ENCODE measurements around the gene C1orf50. TPM values are rescaled to one million over a fixed set of nuclear protein-coding genes. Genes with fewer than 3 reads are reported as not detected.
"Not testable (repeated sequence)": the region's sequence is repeated elsewhere in the genome, so short reads cannot be mapped to it uniquely, and the experiment has no call there.

The C1orf50 gene
- total and polyA plus RNA-seq, 10 donors = 1.5 to 9.8 (median 4.5) TPM

DNA sequence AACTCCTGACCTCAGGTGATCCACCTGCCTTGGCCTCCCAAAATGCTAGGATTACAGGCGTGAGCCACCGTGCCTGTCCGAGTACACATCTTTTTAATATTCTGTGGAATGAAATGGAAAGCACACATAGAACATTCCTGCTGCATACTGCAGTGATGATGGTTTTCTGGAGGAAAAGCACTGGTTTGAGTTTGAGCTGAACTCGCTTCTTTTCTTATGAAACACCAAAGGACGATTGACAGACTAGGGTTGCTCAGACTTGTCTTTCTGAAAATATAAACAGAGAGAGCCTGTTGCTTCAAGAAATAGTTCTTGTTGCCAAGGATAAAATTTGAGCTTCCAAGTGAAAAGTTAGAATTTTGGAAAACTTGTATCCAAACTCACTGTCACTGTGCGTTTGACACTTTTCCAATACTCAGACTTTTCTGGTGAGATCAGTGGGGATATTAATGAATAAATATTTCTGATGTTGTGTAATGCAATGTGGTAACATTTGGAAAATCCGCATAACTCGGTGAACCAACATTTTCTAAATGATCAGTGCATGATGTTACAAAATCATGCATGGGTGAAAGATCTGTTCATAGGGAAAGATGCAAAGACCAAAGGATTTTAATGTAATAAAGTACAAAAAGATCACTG is 34.9 kb downstream of the C1orf50 start:
- TF ChIP-seq, protein P1, sequence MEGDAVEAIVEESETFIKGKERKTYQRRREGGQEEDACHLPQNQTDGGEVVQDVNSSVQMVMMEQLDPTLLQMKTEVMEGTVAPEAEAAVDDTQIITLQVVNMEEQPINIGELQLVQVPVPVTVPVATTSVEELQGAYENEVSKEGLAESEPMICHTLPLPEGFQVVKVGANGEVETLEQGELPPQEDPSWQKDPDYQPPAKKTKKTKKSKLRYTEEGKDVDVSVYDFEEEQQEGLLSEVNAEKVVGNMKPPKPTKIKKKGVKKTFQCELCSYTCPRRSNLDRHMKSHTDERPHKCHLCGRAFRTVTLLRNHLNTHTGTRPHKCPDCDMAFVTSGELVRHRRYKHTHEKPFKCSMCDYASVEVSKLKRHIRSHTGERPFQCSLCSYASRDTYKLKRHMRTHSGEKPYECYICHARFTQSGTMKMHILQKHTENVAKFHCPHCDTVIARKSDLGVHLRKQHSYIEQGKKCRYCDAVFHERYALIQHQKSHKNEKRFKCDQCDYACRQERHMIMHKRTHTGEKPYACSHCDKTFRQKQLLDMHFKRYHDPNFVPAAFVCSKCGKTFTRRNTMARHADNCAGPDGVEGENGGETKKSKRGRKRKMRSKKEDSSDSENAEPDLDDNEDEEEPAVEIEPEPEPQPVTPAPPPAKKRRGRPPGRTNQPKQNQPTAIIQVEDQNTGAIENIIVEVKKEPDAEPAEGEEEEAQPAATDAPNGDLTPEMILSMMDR (IDR thresholded peaks at IDR 0.05 in 8 of 11, conservative IDR thresholded peaks at IDR 0.05 in 3 of 11) = no peak
- TF ChIP-seq POLR2AphosphoS5 (IDR thresholded peaks at IDR 0.05) (no peak), POLR2A (IDR thresholded peaks at IDR 0.05) (no peak)
- 86 to 96% (median 91%) methylated on average over 8 of the region's 8 CpGs for WGBS, 5 donors
- no peak overlapping the region for H3K27ac ChIP-seq
- intact Hi-C loops (cut with DNase I; ENCODE audit: low total_unique reads) = no loop called here
- no peak overlapping the region for H3K4me3 ChIP-seq
- H3K36me3 ChIP-seq = peaks cover 0 to 22% (median 4%) of the 10 kb centered on the region in 6 donors
- no peak for DNase-seq
- H3K9me3 ChIP-seq = peaks cover 0 to 8% (median 0%) of the 10 kb centered on the region in 8 donors
- H3K27me3 ChIP-seq (replicated peaks in 1 of 7) = no peaks in the 10 kb centered on the region
- no peaks in the 10 kb centered on the region for H3K4me1 ChIP-seq

- Histone ChIP-seq H3K36me3 (peaks cover 0 to 39% (median 12%) of the 10 kb centered on the region in 6 donors), H3K4me1 (no peaks in the 10 kb centered on the region), H3K4me3 (no peak overlapping the region), H3K27me3 (replicated peaks in 1 of 7) (no peaks in the 10 kb centered on the region), H3K9me3 (peaks cover 0 to 8% (median 0%) of the 10 kb centered on the region in 8 donors), H3K27ac (no peak overlapping the region)
- DNase-seq = no peak
- TF ChIP-seq POLR2A (IDR thresholded peaks at IDR 0.05) (no peak), POLR2AphosphoS5 (IDR thresholded peaks at IDR 0.05) (no peak)
- TF ChIP-seq, protein P1 (IDR thresholded peaks at IDR 0.05 in 8 of 11, conservative IDR thresholded peaks at IDR 0.05 in 3 of 11) = no peak
- intact Hi-C loops (cut with DNase I; ENCODE audit: low total_unique reads) = no loop called here
These were observed 39.1 kb downstream of the C1orf50 start for GRCh38 chr1:42806171-42806570.

DNA sequence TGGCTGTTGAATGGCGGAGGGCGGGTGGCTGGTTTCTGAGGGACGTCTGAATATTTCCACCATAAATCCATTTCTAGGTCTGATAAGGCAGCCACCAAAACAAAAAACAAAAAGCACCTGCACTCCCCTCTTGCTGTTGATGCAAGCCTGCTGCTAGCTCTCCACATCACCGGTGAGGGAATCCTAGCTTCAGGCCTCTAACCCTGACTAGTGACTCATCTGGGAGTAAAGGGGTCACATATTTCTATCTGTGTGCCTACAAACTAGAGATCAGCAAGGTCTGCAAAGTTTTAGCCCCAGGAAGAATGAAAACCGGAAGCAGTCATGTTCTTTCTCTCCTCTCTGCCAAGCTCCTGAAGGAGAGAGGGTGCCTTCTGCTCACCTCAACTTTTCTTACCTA is 39.5 kb downstream of the C1orf50 start:
- DNase-seq = no peak
- Histone ChIP-seq H3K9me3 (peaks cover 0 to 8% (median 0%) of the 10 kb centered on the region in 8 donors), H3K4me1 (no peaks in the 10 kb centered on the region), H3K27ac (no peak overlapping the region), H3K36me3 (peaks cover 0 to 42% (median 12%) of the 10 kb centered on the region in 6 donors), H3K4me3 (no peak overlapping the region), H3K27me3 (replicated peaks in 1 of 7) (no peaks in the 10 kb centered on the region)
- intact Hi-C loops (cut with DNase I; ENCODE audit: low total_unique reads) = no loop called here
- TF ChIP-seq, protein P1 (IDR thresholded peaks at IDR 0.05 in 8 of 11, conservative IDR thresholded peaks at IDR 0.05 in 3 of 11) = no peak
- no peak for TF ChIP-seq POLR2AphosphoS5 (IDR thresholded peaks at IDR 0.05)
- TF ChIP-seq POLR2A (IDR thresholded peaks at IDR 0.05) = no peak
- WGBS, 5 donors = 91 to 96% (median 93%) methylated on average over 5 of the region's 5 CpGs

DNA sequence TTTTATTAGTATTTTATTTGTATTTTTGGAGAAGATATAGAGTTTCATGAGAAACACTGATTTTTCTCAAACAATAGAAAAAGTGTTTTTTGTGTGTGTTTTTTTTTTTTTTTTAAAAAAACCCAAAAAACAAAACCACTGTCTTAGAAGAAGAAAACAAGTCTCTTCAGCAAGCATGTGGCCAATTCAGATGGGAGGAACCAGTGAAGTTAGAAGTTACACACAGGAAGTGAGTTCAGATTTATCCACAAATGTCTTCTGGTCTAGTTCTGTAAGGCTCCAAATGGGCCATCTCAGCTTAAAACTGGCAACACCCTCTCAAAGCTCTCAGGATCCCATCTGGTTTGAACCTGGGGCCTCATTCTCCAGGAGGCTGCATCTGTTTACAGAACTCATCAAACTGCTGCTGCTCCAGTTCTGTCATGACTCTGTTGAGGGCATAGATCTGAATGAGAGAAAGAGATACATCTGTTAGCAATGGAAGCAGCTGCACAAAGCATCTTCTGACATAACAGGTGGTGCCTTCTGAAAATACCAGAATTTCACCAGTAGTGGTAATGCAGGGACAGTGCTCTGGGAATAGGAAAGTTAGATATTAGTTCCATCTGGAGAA is 40.1 kb downstream of the C1orf50 start:
- intact Hi-C loops (cut with DNase I; ENCODE audit: low total_unique reads) = no loop called here
- Histone ChIP-seq H3K36me3 (peaks cover 0 to 42% (median 12%) of the 10 kb centered on the region in 6 donors), H3K4me3 (no peak overlapping the region), H3K27me3 (replicated peaks in 1 of 7) (no peaks in the 10 kb centered on the region), H3K27ac (no peak overlapping the region), H3K9me3 (peaks cover 0 to 8% (median 0%) of the 10 kb centered on the region in 8 donors), H3K4me1 (no peaks in the 10 kb centered on the region)
- DNase-seq = no peak
- no peak for TF ChIP-seq POLR2AphosphoS5 (IDR thresholded peaks at IDR 0.05)

DNA sequence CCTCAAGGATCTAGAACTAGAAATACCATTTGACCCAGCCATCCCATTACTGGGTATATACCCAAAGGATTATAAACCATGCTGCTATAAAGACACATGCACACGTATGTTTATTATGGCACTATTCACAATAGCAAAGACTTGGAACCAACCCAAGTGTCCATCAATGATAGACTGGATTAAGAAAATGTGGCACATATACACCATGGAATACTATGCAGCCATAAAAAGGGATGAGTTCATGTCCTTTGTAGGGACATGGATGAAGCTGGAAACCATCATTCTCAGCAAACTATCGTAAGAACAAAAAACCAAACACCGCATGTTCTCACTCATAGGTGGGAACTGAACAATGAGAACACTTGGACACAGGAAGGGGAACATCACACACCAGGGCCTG is 47.8 kb downstream of the C1orf50 start:
- Histone ChIP-seq H3K36me3 (peaks cover 0 to 28% (median 3%) of the 10 kb centered on the region in 6 donors), H3K4me1 (peaks cover 20 to 35% (median 24%) of the 10 kb centered on the region in 6 donors)
- H3K9me3 ChIP-seq; H3K27ac ChIP-seq; H3K4me3 ChIP-seq; intact Hi-C loops (cut with DNase I; ENCODE audit: low total_unique reads); DNase-seq; H3K27me3 ChIP-seq (replicated peaks in 1 of 7): not testable (repeated sequence)
- 83 to 100% (median 96%) methylated on average over 2 to 3 of the region's 3 CpGs for WGBS, 5 donors
